KMS-11 (cell line): ENCODE data around the gene DAG1.
A peak's percentile ranks its signal among the peaks of the same experiment; 100 is the strongest.

Source experiments
- H2AFZ ChIP-seq: fragments of 200-600 bp; sonication (generic); 2 replicates; pipeline ENCODE4 v1.6.1; 2016; ENCODE audit warnings: antibody characterized with exemption, mixed run types, low read depth
- H3K27ac ChIP-seq: fragments of 200-600 bp; sonication (generic); 2 replicates; pipeline ENCODE4 v1.6.1; 2016; ENCODE audit warnings: mild to moderate bottlenecking, mixed run types
- H3K27me3 ChIP-seq: fragments of 200-600 bp; sonication (generic); 2 replicates; pipeline ENCODE4 v1.6.1; 2017; ENCODE audit warnings: mild to moderate bottlenecking, low read depth, mixed run types, moderate library complexity; ENCODE audit not compliant: insufficient read depth
- H3K36me3 ChIP-seq: fragments of 200-600 bp; sonication (generic); 2 replicates; pipeline ENCODE4 v1.6.1; 2017; ENCODE audit warnings: mild to moderate bottlenecking, mixed run types; ENCODE audit not compliant: insufficient read depth
- H3K4me1 ChIP-seq: fragments of 200-600 bp; sonication (generic); 2 replicates; pipeline ENCODE4 v1.6.1; 2016; ENCODE audit warnings: mild to moderate bottlenecking, low read depth, mixed run types; ENCODE audit not compliant: poor library complexity, severe bottlenecking
- H3K4me2 ChIP-seq: fragments of 200-600 bp; sonication (generic); 2 replicates; pipeline ENCODE4 v1.7.0; 2016; ENCODE audit warnings: mild to moderate bottlenecking, mixed run types
- H3K4me3 ChIP-seq: fragments of 200-600 bp; sonication (generic); IDR thresholded peaks from 2 replicates; pipeline ENCODE4 v1.6.1; 2017; ENCODE audit warnings: low read depth, low read length, mixed read lengths; ENCODE audit not compliant: insufficient read depth
- H3K79me2 ChIP-seq: fragments of 200-600 bp; sonication (generic); 2 replicates; pipeline ENCODE4 v1.6.1; 2016; ENCODE audit warnings: low read depth, mixed run types; ENCODE audit not compliant: insufficient read depth
- H3K9ac ChIP-seq: fragments of 200-600 bp; sonication (generic); 2 replicates; pipeline ENCODE4 v1.6.1; 2016; ENCODE audit warnings: mild to moderate bottlenecking, mixed run types
- H4K20me1 ChIP-seq: fragments of 200-600 bp; sonication (generic); 2 replicates; pipeline ENCODE4 v1.6.1; 2016; ENCODE audit warnings: mild to moderate bottlenecking, mixed run types; ENCODE audit not compliant: insufficient read depth
- TF ChIP-seq, protein P1 (sequence below): fragments of 200-600 bp; sonication (generic); conservative IDR thresholded peaks from 2 replicates; pipeline ENCODE4 v1.6.1; 2017; ENCODE audit warnings: low read depth, mild to moderate bottlenecking, antibody characterized with exemption, low read length, moderate library complexity, mixed read lengths

Gene DAG1

GRCh38 chr3:49427586-49427985, 42.5 kb upstream of the DAG1 start:
- H3K4me2 ChIP-seq, result no peak overlapping the region
- no peaks in the 10 kb centered on the region for H3K27me3 ChIP-seq
- H3K4me1 ChIP-seq, result no peaks in the 10 kb centered on the region
- H3K9ac ChIP-seq, result no peak overlapping the region
- no peak overlapping the region for H3K27ac ChIP-seq
- H3K4me3 ChIP-seq, result no peak overlapping the region
- TF ChIP-seq, protein P1, sequence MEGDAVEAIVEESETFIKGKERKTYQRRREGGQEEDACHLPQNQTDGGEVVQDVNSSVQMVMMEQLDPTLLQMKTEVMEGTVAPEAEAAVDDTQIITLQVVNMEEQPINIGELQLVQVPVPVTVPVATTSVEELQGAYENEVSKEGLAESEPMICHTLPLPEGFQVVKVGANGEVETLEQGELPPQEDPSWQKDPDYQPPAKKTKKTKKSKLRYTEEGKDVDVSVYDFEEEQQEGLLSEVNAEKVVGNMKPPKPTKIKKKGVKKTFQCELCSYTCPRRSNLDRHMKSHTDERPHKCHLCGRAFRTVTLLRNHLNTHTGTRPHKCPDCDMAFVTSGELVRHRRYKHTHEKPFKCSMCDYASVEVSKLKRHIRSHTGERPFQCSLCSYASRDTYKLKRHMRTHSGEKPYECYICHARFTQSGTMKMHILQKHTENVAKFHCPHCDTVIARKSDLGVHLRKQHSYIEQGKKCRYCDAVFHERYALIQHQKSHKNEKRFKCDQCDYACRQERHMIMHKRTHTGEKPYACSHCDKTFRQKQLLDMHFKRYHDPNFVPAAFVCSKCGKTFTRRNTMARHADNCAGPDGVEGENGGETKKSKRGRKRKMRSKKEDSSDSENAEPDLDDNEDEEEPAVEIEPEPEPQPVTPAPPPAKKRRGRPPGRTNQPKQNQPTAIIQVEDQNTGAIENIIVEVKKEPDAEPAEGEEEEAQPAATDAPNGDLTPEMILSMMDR, result no peak
- H4K20me1 ChIP-seq, result no peaks in the 10 kb centered on the region
- no peak overlapping the region for H2AFZ ChIP-seq
- no peaks in the 10 kb centered on the region for H3K36me3 ChIP-seq
- no peaks in the 10 kb centered on the region for H3K79me2 ChIP-seq

DNA sequence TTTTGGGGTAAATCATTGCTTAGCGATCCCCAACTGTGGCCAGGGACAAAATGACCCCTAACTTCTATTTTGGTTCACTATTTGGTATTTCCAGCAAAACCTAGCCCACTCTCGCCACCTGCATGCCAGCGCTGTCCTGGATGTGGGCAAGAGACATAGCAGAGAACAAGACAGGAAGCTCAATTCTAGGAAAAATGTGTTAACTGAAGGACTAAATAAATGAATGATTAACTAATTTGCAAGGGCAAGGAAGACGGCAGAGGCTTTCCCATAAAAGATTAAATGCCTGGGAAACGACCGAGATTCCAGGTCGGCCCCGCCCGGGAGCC, 41.4 kb upstream of the DAG1 start:
- peak overlapping the region; percentile 23; the same call in 1 of the 2 replicates for H3K4me2 ChIP-seq
- H3K79me2 ChIP-seq, result no peaks in the 10 kb centered on the region
- H3K9ac ChIP-seq, result no peak overlapping the region
- H3K27me3 ChIP-seq, result no peaks in the 10 kb centered on the region
- H3K36me3 ChIP-seq, result no peaks in the 10 kb centered on the region
- no peak overlapping the region for H3K4me3 ChIP-seq
- TF ChIP-seq, protein P1, result no peak
- no peaks in the 10 kb centered on the region for H3K4me1 ChIP-seq
- H4K20me1 ChIP-seq, result no peaks in the 10 kb centered on the region
- H3K27ac ChIP-seq, result no peak overlapping the region
- peak overlapping the region; percentile 71; the same call in 1 of the 2 replicates for H2AFZ ChIP-seq

DNA sequence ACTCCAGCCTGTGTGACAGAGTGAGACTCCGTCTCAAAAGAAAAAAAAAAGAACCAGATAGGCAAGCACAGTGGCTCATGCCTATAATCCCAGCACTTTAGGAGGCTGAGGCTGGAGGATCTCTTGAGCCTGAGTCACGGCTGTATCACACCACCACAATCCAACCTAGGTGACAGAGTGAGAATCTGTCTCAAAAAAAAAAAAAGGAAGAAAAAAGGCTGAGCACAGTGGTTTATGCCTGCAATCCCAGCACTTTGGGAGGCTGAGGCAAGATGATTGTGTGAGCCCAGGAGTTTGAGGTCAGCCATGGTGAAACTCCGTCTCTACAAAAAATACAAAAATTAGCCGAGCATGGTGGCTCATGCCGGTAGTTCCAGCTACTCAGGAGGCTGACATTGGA, 35.3 kb upstream of the DAG1 start:
- H4K20me1 ChIP-seq, result no peaks in the 10 kb centered on the region
- no peaks in the 10 kb centered on the region for H3K27me3 ChIP-seq
- H3K4me1 ChIP-seq, result no peaks in the 10 kb centered on the region
- TF ChIP-seq, protein P1, result no peak
- H3K36me3 ChIP-seq, result no peaks in the 10 kb centered on the region
- no peak overlapping the region for H3K4me2 ChIP-seq
- no peak overlapping the region for H2AFZ ChIP-seq
- H3K4me3 ChIP-seq, result no peak overlapping the region
- H3K9ac ChIP-seq, result no peak overlapping the region
- no peaks in the 10 kb centered on the region for H3K79me2 ChIP-seq
- H3K27ac ChIP-seq, result no peak overlapping the region

- Histone ChIP-seq H3K4me1 (peaks cover 23% of the 10 kb centered on the region), H3K4me2 (no peak overlapping the region), H4K20me1 (no peaks in the 10 kb centered on the region), H3K4me3 (no peak overlapping the region), H3K79me2 (no peaks in the 10 kb centered on the region), H2AFZ (no peak overlapping the region), H3K27me3 (no peaks in the 10 kb centered on the region), H3K36me3 (no peaks in the 10 kb centered on the region), H3K9ac (no peak overlapping the region), H3K27ac (no peak overlapping the region)
- TF ChIP-seq, protein P1, result no peak
Observed at GRCh38 chr3:49445391-49445790, 24.7 kb upstream of the DAG1 start.

DNA sequence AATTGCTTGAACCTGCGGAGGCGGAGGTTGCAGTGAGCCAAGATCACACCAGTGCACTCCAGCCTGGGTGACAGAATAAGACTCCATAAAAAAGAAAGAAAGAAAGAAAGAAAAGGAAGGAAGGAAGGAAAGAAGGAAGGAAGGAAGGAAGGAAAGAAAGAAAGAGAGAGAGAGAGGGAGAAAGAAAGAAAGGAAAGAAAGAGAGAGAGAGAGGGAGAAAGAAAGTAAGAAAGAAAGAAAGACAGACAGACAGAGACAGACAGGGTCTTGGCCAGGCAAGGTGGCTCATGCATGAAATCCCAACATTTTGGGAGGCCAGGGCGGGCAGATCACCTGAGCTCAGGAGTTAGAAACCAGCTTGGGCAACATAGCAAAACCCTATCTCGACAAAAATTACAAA, 16.4 kb upstream of the DAG1 start:
- no peak overlapping the region for H3K4me2 ChIP-seq
- H3K79me2 ChIP-seq, result no peaks in the 10 kb centered on the region
- H3K9ac ChIP-seq, result no peak overlapping the region
- no peaks in the 10 kb centered on the region for H3K27me3 ChIP-seq
- H3K36me3 ChIP-seq, result no peaks in the 10 kb centered on the region
- no peak overlapping the region for H3K27ac ChIP-seq
- no peaks in the 10 kb centered on the region for H3K4me1 ChIP-seq
- no peaks in the 10 kb centered on the region for H4K20me1 ChIP-seq
- TF ChIP-seq, protein P1, result no peak
- no peak overlapping the region for H2AFZ ChIP-seq
- H3K4me3 ChIP-seq, result no peak overlapping the region
